B cell (primary cell): Measurements from ENCODE around the gene NOL12. TPM values are rescaled to one million over a fixed set of nuclear protein-coding genes. Genes with fewer than 3 reads are reported as not detected.

Experiments
- ATAC-seq: fragments of 200-7000 bp; cut with Tn5 transposase; one replicate; pipeline ENCODE4 v1.10.0; 2021; ENCODE audit warnings: low read depth, mild to moderate bottlenecking, moderate number of reproducible peaks, moderate library complexity
- CTCF ChIA-PET: fragments of 350-600 bp; sonication (Branson Sonifier 250); formaldehyde crosslinking; loops from one replicate; lab custom pipeline; 2021; ENCODE audit warnings: antibody characterized with exemption, inconsistent platforms; lab: Charles Lee
- POLR2A ChIA-PET: fragments of 350-600 bp; sonication (Branson Sonifier 250); formaldehyde crosslinking; loops from one replicate; lab custom pipeline; 2021; ENCODE audit warnings: antibody characterized with exemption; lab: Charles Lee
- DNase-seq: peaks from one replicate; pipeline ENCODE4 v3.0.0; 2013
- H2AFZ ChIP-seq: 2 replicates; pipeline ENCODE4 v1.6.1; 2012; ENCODE audit warnings: mild to moderate bottlenecking, low read depth, low read length; ENCODE audit not compliant: insufficient read depth, poor library complexity, severe bottlenecking
- H3K27ac ChIP-seq, 2 donors: 1 replicate in 1 of 2; 2 replicates in 1 of 2; pipeline ENCODE4 v1.5.1; 2012 to 2013; ENCODE audit warnings: low read length in 2 of 2, mild to moderate bottlenecking in 2 of 2, moderate library complexity in 1 of 2
- H3K27me3 ChIP-seq, 4 experiments: fragments of 200-600 bp in 1 of 4; sonication (generic) in 1 of 4; replicated peaks in 1 of 4; 1 replicate in 2 of 4; 2 replicates in 2 of 4; pipeline versions ENCODE4 v1.6.1 to v1.7.0; 2013 to 2016; ENCODE audit warnings: low read length in 3 of 4, mild to moderate bottlenecking in 2 of 4, mixed read lengths in 1 of 4, moderate library complexity in 1 of 4; ENCODE audit not compliant: insufficient read depth in 4 of 4, control insufficient read depth in 3 of 4; ENCODE audit errors: control extremely low read depth in 1 of 4
- H3K36me3 ChIP-seq, 2 experiments: replicated peaks in 1 of 2; 1 replicate in 1 of 2; 2 replicates in 1 of 2; pipeline versions ENCODE4 v1.6.1 to v1.7.1; 2013; ENCODE audit warnings: low read length in 1 of 2; ENCODE audit not compliant: insufficient read depth in 2 of 2, control insufficient read depth in 1 of 2; ENCODE audit errors: control extremely low read depth in 1 of 2, extremely low read depth in 1 of 2
- H3K4me1 ChIP-seq, 2 donors: fragments of 200-600 bp in 1 of 2; sonication (generic) in 1 of 2; 1 replicate in 1 of 2; 2 replicates in 1 of 2; pipeline versions ENCODE4 v1.5.1 to v1.6.1; 2013 to 2017; ENCODE audit warnings: low read length in 2 of 2; ENCODE audit not compliant: control insufficient read depth in 2 of 2, insufficient read depth in 2 of 2
- H3K4me2 ChIP-seq: replicated peaks from 2 replicates; pipeline ENCODE3; 2012; ENCODE audit warnings: mild to moderate bottlenecking, low read depth, low read length; ENCODE audit not compliant: poor library complexity, severe bottlenecking
- H3K4me3 ChIP-seq, 5 experiments: fragments of 200-600 bp in 1 of 5; sonication (generic) in 1 of 5; 1 replicate in 3 of 5; 2 replicates in 2 of 5; pipeline versions ENCODE4 v1.5.1 to v1.7.0; 2011 to 2016; ENCODE audit warnings: low read length in 4 of 5, mild to moderate bottlenecking in 4 of 5, low read depth in 2 of 5, control low read depth in 1 of 5, moderate library complexity in 1 of 5; ENCODE audit not compliant: insufficient read depth in 1 of 5; ENCODE audit errors: control extremely low read depth in 1 of 5, extremely low read depth in 1 of 5
- H3K79me2 ChIP-seq: fragments of 200-600 bp; sonication (generic); one replicate; pipeline ENCODE4 v1.6.0; 2016; ENCODE audit warnings: low read length; ENCODE audit not compliant: control insufficient read depth, insufficient read depth
- H3K9ac ChIP-seq: fragments of 200-600 bp; sonication (generic); 2 replicates; pipeline ENCODE4 v1.6.1; 2017; ENCODE audit warnings: mild to moderate bottlenecking, low read length, moderate library complexity
- H3K9me3 ChIP-seq, 3 donors: one replicate each; pipeline versions ENCODE4 v1.6.1 to v1.7.1; 2013; ENCODE audit warnings: low read length in 2 of 3; ENCODE audit not compliant: control insufficient read depth in 2 of 3, insufficient read depth in 1 of 3; ENCODE audit errors: control extremely low read depth in 1 of 3
- H4K20me1 ChIP-seq: 2 replicates; pipeline ENCODE4 v1.6.0; 2012; ENCODE audit warnings: mild to moderate bottlenecking, low read length; ENCODE audit not compliant: insufficient read depth, control insufficient read depth, poor library complexity, severe bottlenecking
- H3K27ac Mint-ChIP-seq: one replicate; pipeline ENCODE4 v1.8.0; 2021; ENCODE audit warnings: mixed read lengths
- H3K27me3 Mint-ChIP-seq: one replicate; pipeline ENCODE4 v1.8.0; 2021; ENCODE audit warnings: mixed read lengths
- H3K4me1 Mint-ChIP-seq: one replicate; pipeline ENCODE4 v1.8.0; 2021; ENCODE audit warnings: mixed read lengths
- H3K4me3 Mint-ChIP-seq: one replicate; pipeline ENCODE4 v1.8.0; 2021; ENCODE audit warnings: mixed read lengths
- H3K9me3 Mint-ChIP-seq: one replicate; pipeline ENCODE4 v1.8.0; 2022; ENCODE audit warnings: mixed read lengths; ENCODE audit not compliant: insufficient read depth
- EZH2 ChIP-seq: IDR thresholded peaks from 2 replicates; pipeline ENCODE4 v1.6.1; 2012; ENCODE audit warnings: borderline replicate concordance, low read depth, mild to moderate bottlenecking, moderate library complexity, low read length; ENCODE audit not compliant: insufficient read depth, poor library complexity, severe bottlenecking
- WGBS: methylation state at CpG from one replicate; pipeline ENCODE4 v1.1.5; 2013; ENCODE audit warnings: missing lambda C conversion rate; ENCODE audit not compliant: insufficient coverage; 5-methylcytosine and 5-hydroxymethylcytosine counted together
- intact Hi-C: fragments of 100-400 bp; cut with micrococcal nuclease; formaldehyde crosslinking; loops from one replicate; pipeline ENCODE4 v1.10.0; 2022
- polyA plus RNA-seq: library from polyadenylated mRNA; depleted of rRNA; stranded (reverse); fragments of >200 nt; gene quantifications from 2 replicates; pipeline ENCODE4 v1.2.3, GENCODE V29; 2012
- total RNA-seq, 2 donors: library from RNA; stranded (reverse); fragments of 120-200 nt in 1 of 2; gene quantifications; 1 replicate in 1 of 2; 2 replicates in 1 of 2; pipeline versions ENCODE4 v1.2.3 to v1.2.4, GENCODE V29; 2013 to 2022
- TF ChIP-seq, protein P1 (sequence below): fragments of 200-600 bp; IDR thresholded peaks from one replicate; pipeline ENCODE4 v1.8.0; 2022; ENCODE audit warnings: antibody characterized with exemption, mild to moderate bottlenecking

Gene NOL12
- total and polyA plus RNA-seq, 2 donors (not counting 1 experiment from before 2014, with no cell fraction given), result 34.7 to 43.1 TPM

DNA sequence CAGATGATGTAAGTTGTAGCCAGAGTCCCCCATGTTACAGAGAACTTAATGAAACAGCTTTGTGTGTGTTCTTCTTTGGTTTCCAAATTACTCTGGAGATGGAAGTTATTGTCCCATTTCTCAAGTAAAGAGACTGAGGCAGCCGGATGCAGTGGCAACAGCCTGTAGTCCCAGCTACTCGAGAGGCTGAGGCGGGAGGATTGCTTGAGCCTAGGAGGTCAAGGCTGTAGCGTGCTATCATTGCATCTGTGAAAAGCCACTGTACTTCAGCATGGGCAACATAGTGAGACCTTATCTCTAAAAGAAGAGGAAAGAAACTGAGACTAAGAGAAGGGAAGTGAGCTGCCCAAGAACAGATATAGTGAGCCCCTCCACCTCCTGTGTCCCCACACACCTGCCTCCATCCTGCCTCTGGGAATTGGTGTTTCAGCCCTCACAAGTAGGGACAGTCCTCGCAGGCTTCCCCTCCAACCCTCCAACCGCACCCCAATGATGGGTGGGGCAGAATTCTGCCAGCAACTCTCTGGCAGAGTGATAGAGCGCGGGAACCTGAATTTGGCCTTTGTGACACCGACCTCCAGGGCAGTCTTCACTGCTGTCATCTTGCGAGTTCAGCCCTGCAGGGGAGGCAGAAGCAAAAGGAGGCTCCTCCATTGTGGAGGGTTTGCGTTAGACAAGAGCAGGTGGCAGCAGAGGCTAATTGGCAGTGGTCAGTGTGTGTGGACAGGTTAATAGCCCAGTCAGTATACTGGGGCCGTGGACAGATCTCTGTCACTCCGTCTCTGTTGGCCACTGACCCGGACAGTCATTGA, 26.0 kb upstream of the NOL12 start:
- TF ChIP-seq, protein P1, sequence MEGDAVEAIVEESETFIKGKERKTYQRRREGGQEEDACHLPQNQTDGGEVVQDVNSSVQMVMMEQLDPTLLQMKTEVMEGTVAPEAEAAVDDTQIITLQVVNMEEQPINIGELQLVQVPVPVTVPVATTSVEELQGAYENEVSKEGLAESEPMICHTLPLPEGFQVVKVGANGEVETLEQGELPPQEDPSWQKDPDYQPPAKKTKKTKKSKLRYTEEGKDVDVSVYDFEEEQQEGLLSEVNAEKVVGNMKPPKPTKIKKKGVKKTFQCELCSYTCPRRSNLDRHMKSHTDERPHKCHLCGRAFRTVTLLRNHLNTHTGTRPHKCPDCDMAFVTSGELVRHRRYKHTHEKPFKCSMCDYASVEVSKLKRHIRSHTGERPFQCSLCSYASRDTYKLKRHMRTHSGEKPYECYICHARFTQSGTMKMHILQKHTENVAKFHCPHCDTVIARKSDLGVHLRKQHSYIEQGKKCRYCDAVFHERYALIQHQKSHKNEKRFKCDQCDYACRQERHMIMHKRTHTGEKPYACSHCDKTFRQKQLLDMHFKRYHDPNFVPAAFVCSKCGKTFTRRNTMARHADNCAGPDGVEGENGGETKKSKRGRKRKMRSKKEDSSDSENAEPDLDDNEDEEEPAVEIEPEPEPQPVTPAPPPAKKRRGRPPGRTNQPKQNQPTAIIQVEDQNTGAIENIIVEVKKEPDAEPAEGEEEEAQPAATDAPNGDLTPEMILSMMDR, result no peak
- no peak for TF ChIP-seq EZH2
- peaks cover 48% of the 10 kb centered on the region for H3K79me2 ChIP-seq

DNA sequence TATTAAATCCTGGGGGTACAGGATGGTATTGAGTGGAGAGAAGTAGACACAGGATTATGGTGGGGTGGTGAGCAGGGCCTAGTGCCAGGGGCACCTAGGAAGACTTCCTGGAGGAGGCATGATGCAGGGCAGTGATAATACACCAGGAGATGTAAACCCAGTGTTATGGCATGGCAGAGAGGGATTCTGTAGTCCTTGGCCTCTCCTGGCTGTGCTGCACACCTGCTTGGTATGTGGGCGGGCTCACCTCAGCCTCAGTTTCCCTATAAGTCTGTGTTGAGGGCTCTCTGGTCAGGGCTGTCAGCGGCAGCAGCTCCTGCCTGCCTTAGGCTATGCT, 25.5 kb upstream of the NOL12 start:
- peaks cover 49% of the 10 kb centered on the region for H3K4me1 Mint-ChIP-seq

More for the DNA sequence above, 26.0 kb upstream of the NOL12 start:
- peak overlapping the region; percentile 97 for H3K4me2 ChIP-seq
- ATAC-seq (no peak), DNase-seq (peak; percentile 46)
- peak overlapping the region; percentile 88 for H3K27ac Mint-ChIP-seq
- peak overlapping the region; percentile 89 for H3K4me3 Mint-ChIP-seq
- intact Hi-C loops, result no loop called here
- H3K9ac ChIP-seq, result peak overlapping the region; percentile 66
- H2AFZ ChIP-seq, result peak overlapping the region; percentile 41
- H3K27me3 ChIP-seq, result no peaks in the 10 kb centered on the region
- peak overlapping the region; percentile 48 to 71 for H3K27ac ChIP-seq
- no peaks in the 10 kb centered on the region for H3K9me3 Mint-ChIP-seq
- peak overlapping the region in 4 of 5 experiments; percentile 39 to 71 (median 60) for H3K4me3 ChIP-seq
- H3K27me3 Mint-ChIP-seq, result no peaks in the 10 kb centered on the region
- H3K9me3 ChIP-seq, result no peaks in the 10 kb centered on the region
- POLR2A ChIA-PET, result interaction anchor here (1.0 to 3.0 kb wide), 5 partner anchors 16 to 52 kb away, joined by 3 to 44 read pairs (median 8); partner anchors contain the start of genes GGA1 and LGALS1
- H3K4me1 Mint-ChIP-seq, result peaks cover 49% of the 10 kb centered on the region
- WGBS, result 72% methylated on average over 12 of the region's 14 CpGs
- CTCF ChIA-PET, result interaction anchor here (1.7 to 22.6 kb wide), 7 partner anchors 11 to 203 kb away, joined by 6 to 462 read pairs (median 33); partner anchors contain the start of genes GGA1, LGALS1 and NOL12
- H3K4me1 ChIP-seq, result peaks cover 38 to 49% of the 10 kb centered on the region in 2 donors
- H3K36me3 ChIP-seq, result peaks cover 0 to under 1% of the 10 kb centered on the region in 2 experiments
- peaks cover 8% of the 10 kb centered on the region for H4K20me1 ChIP-seq

More for the DNA sequence above, 25.5 kb upstream of the NOL12 start:
- peaks cover 48% of the 10 kb centered on the region for H3K79me2 ChIP-seq
- H3K36me3 ChIP-seq, result peaks cover 0 to 6% of the 10 kb centered on the region in 2 experiments
- intact Hi-C loops, result loop anchor here (1.0 kb wide), 1 partner anchor 21 kb away; no protein-coding TSS in a partner anchor
- H3K9me3 ChIP-seq, result no peaks in the 10 kb centered on the region
- CTCF ChIA-PET, result interaction anchor here (1.2 to 22.6 kb wide), 8 partner anchors 10 to 202 kb away, joined by 3 to 462 read pairs (median 23); partner anchors contain the start of genes GGA1, LGALS1 and NOL12
- Mint-ChIP-seq H3K27ac (peak overlapping the region; percentile 88), H3K9me3 (no peaks in the 10 kb centered on the region), H3K27me3 (no peaks in the 10 kb centered on the region), H3K4me3 (peak overlapping the region; percentile 89)
- H2AFZ ChIP-seq, result no peak overlapping the region
- ATAC-seq (no peak), DNase-seq (no peak)
- peaks cover 8% of the 10 kb centered on the region for H4K20me1 ChIP-seq
- no peaks in the 10 kb centered on the region for H3K27me3 ChIP-seq
- TF ChIP-seq, protein P1, result no peak
- TF ChIP-seq EZH2, result no peak
- POLR2A ChIA-PET, result interaction anchor here (1.0 to 2.0 kb wide), 7 partner anchors 14 to 52 kb away, joined by 3 to 13 read pairs (median 5); partner anchors contain the start of genes GGA1, LGALS1 and NOL12
- H3K4me2 ChIP-seq, result peak overlapping the region; percentile 97
- WGBS, result 88% methylated on average over 2 of the region's 2 CpGs
- H3K27ac ChIP-seq, result peak overlapping the region; percentile 4 to 71
- H3K4me1 ChIP-seq, result peaks cover 38 to 49% of the 10 kb centered on the region in 2 donors
- H3K9ac ChIP-seq, result no peak overlapping the region
- H3K4me3 ChIP-seq, result peak overlapping the region in 1 of 5 experiments; percentile 71
